Panc1 (cell line): ENCODE results near the gene ERC2. TPM values are rescaled to one million over a fixed set of nuclear protein-coding genes. Genes with fewer than 3 reads are reported as not detected.
"Not testable (repeated sequence)": the region's sequence is repeated elsewhere in the genome, so short reads cannot be mapped to it uniquely, and the experiment has no call there.

ENCODE experiments used
- ATAC-seq: fragments of 200-7000 bp; cut with Tn5 transposase; 2 replicates; pipeline ENCODE4 v1.9.1; 2020; ENCODE audit warnings: mild to moderate bottlenecking, moderate library complexity
- BruUV-seq: library from RNA; stranded (reverse); fragments of 400-500 nt; replicated peaks from 2 replicates; lab custom pipeline; 2021; lab: Mats Ljungman, UMichigan
- CTCF ChIA-PET: fragments of 300-600 bp; sonication (Branson Sonifier 250); formaldehyde crosslinking; loops from one replicate; lab custom pipeline; 2022; ENCODE audit warnings: antibody characterized with exemption; lab: Charles Lee
- POLR2A ChIA-PET: fragments of 300-600 bp; sonication (Branson Sonifier 250); formaldehyde crosslinking; loops from one replicate; lab custom pipeline; 2022; ENCODE audit warnings: antibody characterized with exemption; lab: Charles Lee
- DNase-seq: peaks from one replicate; pipeline ENCODE4 v3.0.0-alpha.2; 2010; ENCODE audit warnings: low read depth, low spot score
- H3K27ac ChIP-seq: 2 replicates; pipeline ENCODE4 v1.5.1; 2011; ENCODE audit warnings: mild to moderate bottlenecking, low read length, inconsistent platforms
- H3K27me3 ChIP-seq: fragments of 200-500 bp; sonication (Bioruptor generic); 2 replicates; pipeline ENCODE4 v1.6.0; 2014; ENCODE audit warnings: low read length, inconsistent platforms; ENCODE audit not compliant: control insufficient read depth, insufficient read depth
- H3K36me3 ChIP-seq: fragments of 200-500 bp; sonication (Bioruptor generic); 2 replicates; pipeline ENCODE4 v1.5.1; 2014; ENCODE audit warnings: inconsistent platforms, mild to moderate bottlenecking, low read length, moderate library complexity; ENCODE audit not compliant: control insufficient read depth, insufficient read depth
- H3K4me1 ChIP-seq: 2 replicates; pipeline ENCODE4 v1.5.1; 2011; ENCODE audit warnings: inconsistent platforms, mild to moderate bottlenecking, low read length, moderate library complexity; ENCODE audit not compliant: control insufficient read depth, insufficient read depth
- H3K4me3 ChIP-seq, 2 experiments: 2 replicates each; pipeline ENCODE4 v1.5.1; 2011 to 2012; ENCODE audit warnings: low read depth in 2 of 2, low read length in 2 of 2, mild to moderate bottlenecking in 2 of 2, inconsistent platforms in 1 of 2, moderate library complexity in 1 of 2
- H3K9me3 ChIP-seq: fragments of 200-500 bp; sonication (Bioruptor generic); 2 replicates; pipeline ENCODE4 v1.5.1; 2014; ENCODE audit warnings: low read depth, mild to moderate bottlenecking, inconsistent platforms, low read length, moderate library complexity; ENCODE audit not compliant: control insufficient read depth, insufficient read depth
- POLR2AphosphoS5 ChIP-seq: IDR thresholded peaks from 2 replicates; pipeline ENCODE4 v1.6.1; 2012; ENCODE audit warnings: mild to moderate bottlenecking, low read depth, low read length, moderate library complexity
- REST ChIP-seq, 2 experiments: IDR thresholded peaks; 2 replicates each; pipeline ENCODE4 v1.6.1; 2011 to 2012; ENCODE audit warnings: low read depth in 2 of 2, control low read depth in 1 of 2, low read length in 1 of 2, mild to moderate bottlenecking in 1 of 2, moderate library complexity in 1 of 2; ENCODE audit not compliant: insufficient read depth in 1 of 2
- SIN3A ChIP-seq: IDR thresholded peaks from 2 replicates; pipeline ENCODE4 v1.6.1; 2012; ENCODE audit warnings: low read depth, mild to moderate bottlenecking, low read length, moderate library complexity, borderline replicate concordance; ENCODE audit not compliant: insufficient read depth
- TCF7L2 ChIP-seq: IDR thresholded peaks from 2 replicates; pipeline ENCODE4 v1.6.1; 2011; ENCODE audit warnings: mild to moderate bottlenecking, low read depth, low read length, inconsistent platforms
- in situ Hi-C: cut with HindIII; loops from 2 replicates; pipeline ENCODE4 v1.10.0; 2016; ENCODE audit warnings: low sequenced_read_pairs, low pct_unique_long_range_greater_than_20kb
- intact Hi-C: fragments of 100-400 bp; cut with micrococcal nuclease; formaldehyde crosslinking; loops from one replicate; pipeline ENCODE4 v1.10.0; 2022; ENCODE audit not compliant: unreplicated experiment
- total RNA-seq: library from RNA; stranded (reverse); gene quantifications from one replicate; pipeline ENCODE4 v1.2.1, GENCODE V29; 2021; ENCODE audit not compliant: unreplicated experiment
- TF ChIP-seq, protein P1 (sequence below): fragments of 450-650 bp; IDR thresholded peaks from 2 replicates; pipeline ENCODE4 v1.5.1; 2017; ENCODE audit warnings: mild to moderate bottlenecking

ERC2 gene
- total RNA-seq, 1 experiment from 2014 or later, result 0.33 TPM

DNA sequence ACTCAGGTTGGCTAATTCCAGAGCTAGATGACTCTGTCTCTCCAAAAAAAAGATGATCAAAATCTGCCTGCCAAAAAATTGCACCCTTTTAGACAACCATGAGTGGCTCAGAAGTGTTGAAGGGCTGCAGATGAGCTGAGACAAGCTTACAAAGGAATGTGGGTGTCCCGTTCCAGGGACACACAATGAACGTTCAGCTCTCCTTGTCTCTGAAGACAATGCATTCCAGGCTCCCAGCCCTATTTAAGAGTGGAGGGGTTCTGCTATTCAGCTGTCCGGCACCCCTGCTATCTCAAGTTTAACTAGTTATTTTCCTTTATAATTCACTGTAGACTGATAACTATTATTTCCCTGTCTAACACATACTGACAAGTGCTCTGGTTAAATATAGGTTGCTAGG, 626.1 kb downstream of the ERC2 start:
- DNase-seq, result no peak
- no TSS peak for BruUV-seq
- intact Hi-C loops, result no loop called here
- Histone ChIP-seq H3K4me3 (no peak overlapping the region), H3K9me3 (no peaks in the 10 kb centered on the region), H3K4me1 (no peaks in the 10 kb centered on the region), H3K27me3 (no peaks in the 10 kb centered on the region), H3K36me3 (no peaks in the 10 kb centered on the region), H3K27ac (no peak overlapping the region)
- in situ Hi-C loops, result no loop called here
- CTCF ChIA-PET, result no interaction called here
- POLR2A ChIA-PET, result no interaction called here
- no peak for TF ChIP-seq TCF7L2
- no peak for TF ChIP-seq SIN3A
- TF ChIP-seq, protein P1, sequence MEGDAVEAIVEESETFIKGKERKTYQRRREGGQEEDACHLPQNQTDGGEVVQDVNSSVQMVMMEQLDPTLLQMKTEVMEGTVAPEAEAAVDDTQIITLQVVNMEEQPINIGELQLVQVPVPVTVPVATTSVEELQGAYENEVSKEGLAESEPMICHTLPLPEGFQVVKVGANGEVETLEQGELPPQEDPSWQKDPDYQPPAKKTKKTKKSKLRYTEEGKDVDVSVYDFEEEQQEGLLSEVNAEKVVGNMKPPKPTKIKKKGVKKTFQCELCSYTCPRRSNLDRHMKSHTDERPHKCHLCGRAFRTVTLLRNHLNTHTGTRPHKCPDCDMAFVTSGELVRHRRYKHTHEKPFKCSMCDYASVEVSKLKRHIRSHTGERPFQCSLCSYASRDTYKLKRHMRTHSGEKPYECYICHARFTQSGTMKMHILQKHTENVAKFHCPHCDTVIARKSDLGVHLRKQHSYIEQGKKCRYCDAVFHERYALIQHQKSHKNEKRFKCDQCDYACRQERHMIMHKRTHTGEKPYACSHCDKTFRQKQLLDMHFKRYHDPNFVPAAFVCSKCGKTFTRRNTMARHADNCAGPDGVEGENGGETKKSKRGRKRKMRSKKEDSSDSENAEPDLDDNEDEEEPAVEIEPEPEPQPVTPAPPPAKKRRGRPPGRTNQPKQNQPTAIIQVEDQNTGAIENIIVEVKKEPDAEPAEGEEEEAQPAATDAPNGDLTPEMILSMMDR, result no peak
- no peak for TF ChIP-seq REST (IDR thresholded peaks at IDR 0.05; ENCODE audit: insufficient read depth in 1 of 2, low read depth in 2 of 2, low read length in 1 of 2)
- no peak for TF ChIP-seq POLR2AphosphoS5
- ATAC-seq, result no peak

- BruUV-seq, intact Hi-C loops, H3K36me3 ChIP-seq, CTCF ChIA-PET, H3K4me3 ChIP-seq, POLR2A ChIA-PET, H3K4me1 ChIP-seq, H3K27ac ChIP-seq, H3K9me3 ChIP-seq, in situ Hi-C loops, ATAC-seq, H3K27me3 ChIP-seq, DNase-seq: not testable (repeated sequence)
Measured at GRCh38 chr3:55831876-55832275, 636.4 kb downstream of the ERC2 start.

GRCh38 chr3:55828712-55829111, 639.6 kb downstream of the ERC2 start:
- no peak for TF ChIP-seq SIN3A
- no peak for TF ChIP-seq TCF7L2
- TF ChIP-seq, protein P1, result no peak
- TF ChIP-seq REST (IDR thresholded peaks at IDR 0.05; ENCODE audit: insufficient read depth in 1 of 2, low read depth in 2 of 2, low read length in 1 of 2), result no peak
- TF ChIP-seq POLR2AphosphoS5, result no peak
- no peak for ATAC-seq
- no TSS peak for BruUV-seq
- intact Hi-C loops, result no loop called here
- no peak for DNase-seq
- ChIA-PET CTCF (no interaction called here), POLR2A (no interaction called here)
- Histone ChIP-seq H3K27ac (no peak overlapping the region), H3K27me3 (no peaks in the 10 kb centered on the region), H3K9me3 (no peaks in the 10 kb centered on the region), H3K4me3 (no peak overlapping the region), H3K4me1 (no peaks in the 10 kb centered on the region), H3K36me3 (no peaks in the 10 kb centered on the region)
- in situ Hi-C loops, result no loop called here
